Measurements from ENCODE around the gene ATR.
"Not testable (repeated sequence)": the region's sequence is repeated elsewhere in the genome, so short reads cannot be mapped to it uniquely, and the experiment has no call there.

ATR gene

DNA sequence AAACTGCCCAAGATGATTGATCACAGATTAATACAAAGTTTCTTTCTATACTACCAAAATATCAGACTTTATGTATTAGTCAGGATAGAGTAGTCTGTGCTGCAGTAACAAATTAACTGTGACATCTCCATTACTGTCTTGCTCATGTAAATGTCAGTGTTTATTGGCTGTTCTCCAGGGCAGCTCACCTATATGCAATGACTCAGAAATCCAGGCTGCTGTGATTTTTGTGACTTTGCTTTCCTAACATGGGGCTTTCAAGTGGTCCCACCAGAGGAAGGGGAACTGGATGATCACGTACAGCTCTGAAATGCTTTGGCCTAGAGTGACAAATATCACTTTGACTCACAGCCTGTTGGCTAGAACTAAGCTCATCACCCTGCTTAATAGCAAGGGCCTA is 30.6 kb upstream of the ATR start:
- DNase-seq (ENCODE audit: low spot score): no peak
- in situ Hi-C loops (cut with MboI; ENCODE audit: low sequenced_read_pairs, unreplicated experiment): no loop called here
- TF ChIP-seq, protein P1, sequence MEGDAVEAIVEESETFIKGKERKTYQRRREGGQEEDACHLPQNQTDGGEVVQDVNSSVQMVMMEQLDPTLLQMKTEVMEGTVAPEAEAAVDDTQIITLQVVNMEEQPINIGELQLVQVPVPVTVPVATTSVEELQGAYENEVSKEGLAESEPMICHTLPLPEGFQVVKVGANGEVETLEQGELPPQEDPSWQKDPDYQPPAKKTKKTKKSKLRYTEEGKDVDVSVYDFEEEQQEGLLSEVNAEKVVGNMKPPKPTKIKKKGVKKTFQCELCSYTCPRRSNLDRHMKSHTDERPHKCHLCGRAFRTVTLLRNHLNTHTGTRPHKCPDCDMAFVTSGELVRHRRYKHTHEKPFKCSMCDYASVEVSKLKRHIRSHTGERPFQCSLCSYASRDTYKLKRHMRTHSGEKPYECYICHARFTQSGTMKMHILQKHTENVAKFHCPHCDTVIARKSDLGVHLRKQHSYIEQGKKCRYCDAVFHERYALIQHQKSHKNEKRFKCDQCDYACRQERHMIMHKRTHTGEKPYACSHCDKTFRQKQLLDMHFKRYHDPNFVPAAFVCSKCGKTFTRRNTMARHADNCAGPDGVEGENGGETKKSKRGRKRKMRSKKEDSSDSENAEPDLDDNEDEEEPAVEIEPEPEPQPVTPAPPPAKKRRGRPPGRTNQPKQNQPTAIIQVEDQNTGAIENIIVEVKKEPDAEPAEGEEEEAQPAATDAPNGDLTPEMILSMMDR (IDR thresholded peaks at IDR 0.05; ENCODE audit: borderline replicate concordance, control extremely low read depth, extremely low read depth, insufficient read depth, missing control alignments): no peak

DNA sequence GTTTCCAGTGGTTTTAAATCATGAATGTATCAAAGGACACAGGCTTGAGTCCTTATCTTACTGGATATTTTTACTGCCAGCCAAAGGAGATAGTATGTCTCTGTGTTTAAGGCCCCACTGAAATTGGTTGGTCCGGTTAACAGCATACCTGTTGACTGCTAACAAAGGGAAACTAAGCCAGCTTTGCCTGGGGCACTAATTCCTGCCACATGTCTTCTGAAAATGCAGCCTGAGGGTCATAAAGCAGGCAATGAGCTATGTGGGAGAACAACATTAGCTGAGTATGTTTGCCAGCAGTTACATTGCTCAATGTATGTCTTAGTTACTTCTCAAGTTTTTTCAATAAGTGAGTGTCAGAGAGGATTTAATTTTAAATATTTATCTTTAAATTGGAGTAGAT is 30.1 kb upstream of the ATR start:
- DNase-seq (ENCODE audit: low spot score): no peak
- in situ Hi-C loops (cut with MboI; ENCODE audit: low sequenced_read_pairs, unreplicated experiment): no loop called here
- TF ChIP-seq, protein P1 (IDR thresholded peaks at IDR 0.05; ENCODE audit: borderline replicate concordance, control extremely low read depth, extremely low read depth, insufficient read depth, missing control alignments): no peak

GRCh38 chr3:142604940-142605339 is 26.4 kb upstream of the ATR start:
- in situ Hi-C loops (cut with MboI; ENCODE audit: low sequenced_read_pairs, unreplicated experiment): no loop called here
- no peak for DNase-seq (ENCODE audit: low spot score)
- TF ChIP-seq, protein P1 (IDR thresholded peaks at IDR 0.05; ENCODE audit: borderline replicate concordance, control extremely low read depth, extremely low read depth, insufficient read depth, missing control alignments): no peak

GRCh38 chr3:142603386-142603705 is 24.8 kb upstream of the ATR start:
- in situ Hi-C loops (cut with MboI; ENCODE audit: low sequenced_read_pairs, unreplicated experiment); DNase-seq (ENCODE audit: low spot score): not testable (repeated sequence)

GRCh38 chr3:142602619-142603385 is 24.3 kb upstream of the ATR start:
- no peak for DNase-seq (ENCODE audit: low spot score)
- TF ChIP-seq, protein P1 (IDR thresholded peaks at IDR 0.05; ENCODE audit: borderline replicate concordance, control extremely low read depth, extremely low read depth, insufficient read depth, missing control alignments): no peak
- in situ Hi-C loops (cut with MboI; ENCODE audit: low sequenced_read_pairs, unreplicated experiment): no loop called here

DNA sequence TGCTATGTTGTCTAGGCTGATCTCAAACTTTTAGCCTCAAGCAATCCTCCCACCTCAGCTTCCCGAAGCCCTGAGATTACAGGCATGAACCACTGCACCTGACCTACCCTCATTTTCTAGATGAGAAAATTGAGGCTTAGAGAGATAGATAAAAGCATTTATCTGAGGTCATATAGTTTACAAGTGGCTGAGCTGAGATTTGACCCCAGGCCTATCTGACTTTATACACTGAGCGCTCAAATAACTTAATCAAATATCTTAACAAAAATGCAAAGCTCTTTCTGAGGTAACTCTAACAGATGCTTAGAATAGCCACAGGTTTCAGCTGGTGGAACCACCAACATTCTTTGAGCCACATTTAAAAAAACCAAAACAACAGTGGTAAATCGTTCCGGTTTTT is 23.2 kb upstream of the ATR start:
- TF ChIP-seq, protein P1 (IDR thresholded peaks at IDR 0.05; ENCODE audit: borderline replicate concordance, control extremely low read depth, extremely low read depth, insufficient read depth, missing control alignments): no peak
- in situ Hi-C loops (cut with MboI; ENCODE audit: low sequenced_read_pairs, unreplicated experiment): no loop called here
- no peak for DNase-seq (ENCODE audit: low spot score)

GRCh38 chr3:142597906-142598305 is 19.4 kb upstream of the ATR start:
- in situ Hi-C loops (cut with MboI; ENCODE audit: low sequenced_read_pairs, unreplicated experiment): no loop called here
- DNase-seq (ENCODE audit: low spot score): no peak
- TF ChIP-seq, protein P1 (IDR thresholded peaks at IDR 0.05; ENCODE audit: borderline replicate concordance, control extremely low read depth, extremely low read depth, insufficient read depth, missing control alignments): no peak

All from GM13976 (cell line).